OCI-LY7 (cell line): ENCODE data around the gene CBX2.

Experiments used
- EZH2phosphoT487 ChIP-seq: fragments of 200-600 bp; sonication (generic); IDR thresholded peaks from 2 replicates; pipeline ENCODE4 v1.6.1; 2018; ENCODE audit warnings: low read depth, borderline replicate concordance, mild to moderate bottlenecking, mixed run types, antibody characterized with exemption, low read length, moderate library complexity, mixed read lengths
- TF ChIP-seq, protein P1 (sequence below): fragments of 200-600 bp; sonication (generic); conservative IDR thresholded peaks from 2 replicates; pipeline ENCODE4 v1.5.1; 2014; ENCODE audit warnings: mild to moderate bottlenecking, antibody characterized with exemption, low read length, moderate library complexity, mixed read lengths

DNA sequence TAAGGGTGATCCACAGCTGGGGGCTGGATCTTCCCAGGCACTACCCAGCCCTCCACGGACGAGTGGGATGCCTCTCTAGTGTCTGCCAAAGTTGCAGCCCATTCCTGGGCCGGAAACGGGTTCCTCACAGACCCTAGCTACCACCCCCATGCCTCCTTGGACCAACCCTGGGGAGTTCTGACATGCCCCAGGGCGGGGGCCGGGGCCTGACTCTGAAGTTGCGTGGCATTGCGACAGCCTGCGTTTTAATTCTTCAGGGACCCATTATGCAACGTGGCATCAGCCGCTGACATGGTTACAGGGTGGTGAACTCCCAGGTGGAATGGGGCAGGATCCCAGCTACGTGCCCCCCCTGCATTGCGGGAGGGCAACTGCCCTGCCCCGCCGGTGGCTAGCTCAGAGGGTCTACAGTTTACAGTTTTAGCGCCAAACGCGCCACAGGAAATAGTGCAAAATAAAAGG, 58.6 kb downstream of the CBX2 start:
- TF ChIP-seq, protein P1, sequence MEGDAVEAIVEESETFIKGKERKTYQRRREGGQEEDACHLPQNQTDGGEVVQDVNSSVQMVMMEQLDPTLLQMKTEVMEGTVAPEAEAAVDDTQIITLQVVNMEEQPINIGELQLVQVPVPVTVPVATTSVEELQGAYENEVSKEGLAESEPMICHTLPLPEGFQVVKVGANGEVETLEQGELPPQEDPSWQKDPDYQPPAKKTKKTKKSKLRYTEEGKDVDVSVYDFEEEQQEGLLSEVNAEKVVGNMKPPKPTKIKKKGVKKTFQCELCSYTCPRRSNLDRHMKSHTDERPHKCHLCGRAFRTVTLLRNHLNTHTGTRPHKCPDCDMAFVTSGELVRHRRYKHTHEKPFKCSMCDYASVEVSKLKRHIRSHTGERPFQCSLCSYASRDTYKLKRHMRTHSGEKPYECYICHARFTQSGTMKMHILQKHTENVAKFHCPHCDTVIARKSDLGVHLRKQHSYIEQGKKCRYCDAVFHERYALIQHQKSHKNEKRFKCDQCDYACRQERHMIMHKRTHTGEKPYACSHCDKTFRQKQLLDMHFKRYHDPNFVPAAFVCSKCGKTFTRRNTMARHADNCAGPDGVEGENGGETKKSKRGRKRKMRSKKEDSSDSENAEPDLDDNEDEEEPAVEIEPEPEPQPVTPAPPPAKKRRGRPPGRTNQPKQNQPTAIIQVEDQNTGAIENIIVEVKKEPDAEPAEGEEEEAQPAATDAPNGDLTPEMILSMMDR: no peak
- TF ChIP-seq EZH2phosphoT487: no peak
